CD4-positive, alpha-beta T cell treated with Interleukin-15 for 4 hours (primary cell): Measurements from ENCODE around the gene CERT1.
"Not testable (repeated sequence)": the region's sequence is repeated elsewhere in the genome, so short reads cannot be mapped to it uniquely, and the experiment has no call there.

Experiments used
- DNase-seq: peaks from one replicate; pipeline ENCODE4 v3.0.0-alpha.2; 2020; ENCODE audit warnings: low spot score

CERT1 gene

GRCh38 chr5:75522542-75522941 is 11.1 kb upstream of the CERT1 start:
- no peak for DNase-seq

- no peak for DNase-seq
Measured at GRCh38 chr5:75522025-75522424, 10.6 kb upstream of the CERT1 start.

GRCh38 chr5:75521195-75521594 is 9.8 kb upstream of the CERT1 start:
- DNase-seq, result no peak

GRCh38 chr5:75519761-75520160 is 8.3 kb upstream of the CERT1 start:
- DNase-seq, result no peak

- DNase-seq, result no peak
Measured at GRCh38 chr5:75514323-75514722, 2.9 kb upstream of the CERT1 start.

GRCh38 chr5:75513841-75514240 is 2.4 kb upstream of the CERT1 start:
- no peak for DNase-seq

- no peak for DNase-seq
Measured at GRCh38 chr5:75512383-75513074, 1.1 kb upstream of the CERT1 start.

- peak; percentile 18 for DNase-seq
Measured at GRCh38 chr5:75510836-75511434, 494 bp downstream of the CERT1 start.

GRCh38 chr5:75510417-75510835 is 1.0 kb downstream of the CERT1 start:
- no peak for DNase-seq

GRCh38 chr5:75509956-75510355 is 1.5 kb downstream of the CERT1 start:
- DNase-seq, result no peak

- DNase-seq, result no peak
Measured at GRCh38 chr5:75509546-75509945, 1.9 kb downstream of the CERT1 start.

GRCh38 chr5:75507841-75508240 is 3.6 kb downstream of the CERT1 start:
- DNase-seq, result no peak

GRCh38 chr5:75505112-75505511 is 6.3 kb downstream of the CERT1 start:
- DNase-seq, result not testable (repeated sequence)

- not testable (repeated sequence) for DNase-seq
Measured at GRCh38 chr5:75498875-75499274, 12.6 kb downstream of the CERT1 start.

GRCh38 chr5:75498208-75498777 is 13.1 kb downstream of the CERT1 start:
- no peak for DNase-seq

GRCh38 chr5:75496026-75496425 is 15.4 kb downstream of the CERT1 start:
- DNase-seq, result no peak

GRCh38 chr5:75491621-75492020 is 19.8 kb downstream of the CERT1 start:
- no peak for DNase-seq

- DNase-seq, result not testable (repeated sequence)
Measured at GRCh38 chr5:75489847-75490246, 21.6 kb downstream of the CERT1 start.

- no peak for DNase-seq
Measured at GRCh38 chr5:75484605-75485004, 26.8 kb downstream of the CERT1 start.

- no peak for DNase-seq
Measured at GRCh38 chr5:75482482-75482881, 28.9 kb downstream of the CERT1 start.

- DNase-seq, result no peak
Measured at GRCh38 chr5:75481024-75481423, 30.4 kb downstream of the CERT1 start.

- no peak for DNase-seq
Measured at GRCh38 chr5:75475364-75475763, 36.1 kb downstream of the CERT1 start.

- no peak for DNase-seq
Measured at GRCh38 chr5:75473463-75473862, 38.0 kb downstream of the CERT1 start.

GRCh38 chr5:75472973-75473372 is 38.5 kb downstream of the CERT1 start:
- DNase-seq, result no peak
